NCI-H2196 treated with DMSO at 0.1 percent for 48 hours (cell line): ENCODE measurements around the gene BRWD1.

Experiments used
- DNase-seq: peaks from one replicate; lab custom pipeline; 2025; ENCODE audit not compliant: unreplicated experiment; lab: John Stamatoyannopoulos, UW

BRWD1 gene

GRCh38 chr21:39313571-39314142, at the start of gene BRWD1:
TSS of gene BRWD1 (minus strand) at chr21:39313632. CDS start at chr21:39313491, 141 bp downstream.
- DNase-seq: peak; percentile 93

- DNase-seq: no peak
Measured at GRCh38 chr21:39362733-39363132, 49.3 kb upstream of the BRWD1 start.

GRCh38 chr21:39359382-39359781, 46.0 kb upstream of the BRWD1 start:
- no peak for DNase-seq

- DNase-seq: no peak
Measured at GRCh38 chr21:39353295-39353694, 39.9 kb upstream of the BRWD1 start.

- no peak for DNase-seq
Measured at GRCh38 chr21:39350094-39351005, 36.9 kb upstream of the BRWD1 start.

GRCh38 chr21:39349211-39350093, 36.0 kb upstream of the BRWD1 start:
- peak; percentile 93 for DNase-seq

GRCh38 chr21:39348355-39349210, 35.2 kb upstream of the BRWD1 start, which contains the start of gene HMGN1:
TSS of gene HMGN1 (minus strand) at chr21:39349088. CDS start at chr21:39348917, 171 bp downstream.
- peak; percentile 89 for DNase-seq

- DNase-seq: no peak
Measured at GRCh38 chr21:39348040-39348354, 34.6 kb upstream of the BRWD1 start.

- no peak for DNase-seq
Measured at GRCh38 chr21:39347537-39347936, 34.1 kb upstream of the BRWD1 start.

- no peak for DNase-seq
Measured at GRCh38 chr21:39346671-39347331, 33.4 kb upstream of the BRWD1 start.

GRCh38 chr21:39346206-39346605, 32.8 kb upstream of the BRWD1 start:
- DNase-seq: no peak

GRCh38 chr21:39345440-39345839, 32.0 kb upstream of the BRWD1 start:
- DNase-seq: no peak

GRCh38 chr21:39344848-39345247, 31.4 kb upstream of the BRWD1 start:
- DNase-seq: no peak

GRCh38 chr21:39341249-39341923, 28.0 kb upstream of the BRWD1 start:
- DNase-seq: no peak

GRCh38 chr21:39340687-39341086, 27.3 kb upstream of the BRWD1 start:
- no peak for DNase-seq

- no peak for DNase-seq
Measured at GRCh38 chr21:39339231-39339630, 25.8 kb upstream of the BRWD1 start.

- DNase-seq: no peak
Measured at GRCh38 chr21:39336457-39337008, 23.1 kb upstream of the BRWD1 start.

- no peak for DNase-seq
Measured at GRCh38 chr21:39334611-39335010, 21.2 kb upstream of the BRWD1 start.

- DNase-seq: no peak
Measured at GRCh38 chr21:39332175-39332574, 18.7 kb upstream of the BRWD1 start.
